HG03064 (cell line): ENCODE data around the gene CYP2D6.
"Not testable (repeated sequence)": the region's sequence is repeated elsewhere in the genome, so short reads cannot be mapped to it uniquely, and the experiment has no call there.

ENCODE experiments used
- ATAC-seq: cut with Tn5 transposase; IDR thresholded peaks from one replicate; pipeline ENCODE4 v1.9.1; 2021; ENCODE audit warnings: low read depth; ENCODE audit not compliant: unreplicated experiment

Gene CYP2D6

GRCh38 chr22:42130639-42131431 is at the start of gene CYP2D6:
TSS of gene CYP2D6 (minus strand) at chr22:42130810. CDS start at chr22:42130791, 19 bp downstream.
- ATAC-seq: not testable (repeated sequence)

GRCh38 chr22:42179616-42180015 is 49.0 kb upstream of the CYP2D6 start:
- no peak for ATAC-seq

GRCh38 chr22:42178910-42179519 is 48.4 kb upstream of the CYP2D6 start:
- no peak for ATAC-seq

- ATAC-seq: no peak
These were observed 47.3 kb upstream of the CYP2D6 start for GRCh38 chr22:42177891-42178336.

- no peak for ATAC-seq
These were observed 45.8 kb upstream of the CYP2D6 start for GRCh38 chr22:42176255-42176915.

- ATAC-seq: no peak
These were observed 43.5 kb upstream of the CYP2D6 start for GRCh38 chr22:42174062-42174461.

GRCh38 chr22:42173183-42173926 is 42.7 kb upstream of the CYP2D6 start:
- ATAC-seq: no peak

- no peak for ATAC-seq
These were observed 42.2 kb upstream of the CYP2D6 start for GRCh38 chr22:42172773-42173172.

- no peak for ATAC-seq
These were observed 41.5 kb upstream of the CYP2D6 start for GRCh38 chr22:42171946-42172719.

- no peak for ATAC-seq
These were observed 40.8 kb upstream of the CYP2D6 start for GRCh38 chr22:42171417-42171816.

GRCh38 chr22:42170946-42171345 is 40.3 kb upstream of the CYP2D6 start:
- no peak for ATAC-seq

- ATAC-seq: no peak
These were observed 38.5 kb upstream of the CYP2D6 start for GRCh38 chr22:42169055-42169469.

GRCh38 chr22:42168476-42168875 is 37.9 kb upstream of the CYP2D6 start:
- no peak for ATAC-seq

GRCh38 chr22:42167066-42167465 is 36.5 kb upstream of the CYP2D6 start:
- no peak for ATAC-seq

GRCh38 chr22:42164901-42165300 is 34.3 kb upstream of the CYP2D6 start:
- no peak for ATAC-seq

- no peak for ATAC-seq
These were observed 32.9 kb upstream of the CYP2D6 start for GRCh38 chr22:42163515-42163914.

- no peak for ATAC-seq
These were observed 32.3 kb upstream of the CYP2D6 start for GRCh38 chr22:42162728-42163489.

- ATAC-seq: no peak
These were observed 30.5 kb upstream of the CYP2D6 start for GRCh38 chr22:42160830-42161696.
